ENCODE results near the gene TMEM52. TPM values are rescaled to one million over a fixed set of nuclear protein-coding genes. Genes with fewer than 3 reads are reported as not detected.

The TMEM52 gene
- total and polyA plus RNA-seq, 9 of the 15 experiments (the other 6 are each of a cell fraction or from before 2014, with no cell fraction given) = 0.37 to 22.5 (median 6.8) TPM

GRCh38 chr1:1960480-1961196 lies 41.6 kb upstream of the TMEM52 start:
- Histone ChIP-seq H3K27ac (ENCODE audit: extremely low read depth, low read depth, low read length) (no peak overlapping the region), H2AFZ (ENCODE audit: low read depth, low read length) (no peak overlapping the region), H3K4me1 (replicated peaks in 1 of 2; ENCODE audit: control insufficient read depth in 2 of 2, insufficient read depth in 2 of 2, low read length in 2 of 2) (peaks cover 0 to 27% of the 10 kb centered on the region in 2 experiments; a peak in 3 of 5 replicates), H4K20me1 (replicated peaks; ENCODE audit: control insufficient read depth, insufficient read depth, low read length) (peaks cover 13% of the 10 kb centered on the region), H3K9me1 (ENCODE audit: control insufficient read depth, insufficient read depth, low read length) (no peaks in the 10 kb centered on the region), H3K9ac (ENCODE audit: insufficient read depth in 1 of 2, low read depth in 2 of 2, low read length in 2 of 2) (0 out of 4 replicates have a peak overlapping the region, but pooled peaks of 1 of the 2 experiments have one; percentile 43), H3K4me2 (ENCODE audit: insufficient read depth, low read length) (no peak overlapping the region), H3K36me3 (ENCODE audit: control insufficient read depth, insufficient read depth, low read length) (no peaks in the 10 kb centered on the region), H3K27me3 (ENCODE audit: control insufficient read depth in 2 of 2, insufficient read depth in 2 of 2, low read length in 2 of 2) (peaks cover 68 to 92% of the 10 kb centered on the region in 2 experiments), H3K79me2 (ENCODE audit: control insufficient read depth, insufficient read depth, low read length) (no peaks in the 10 kb centered on the region), H3K9me3 (replicated peaks; ENCODE audit: control insufficient read depth, insufficient read depth, low read depth, low read length) (no peaks in the 10 kb centered on the region), H3K4me3 (no peak overlapping the region)
- no TSS peak for BruUV-seq (replicated peaks)
- intact Hi-C loops (cut with micrococcal nuclease) = loop anchor here (2.0 kb wide), 1 partner anchor 86 kb away; no protein-coding TSS in a partner anchor
- in situ Hi-C loops (cut with MboI) = loop anchor here (5.0 kb wide), 1 partner anchor 77 kb away; no protein-coding TSS in a partner anchor
- ATAC-seq (no peak), DNase-seq (ENCODE audit: extremely low read depth in 1 of 4, low spot score in 3 of 4) (no peak), FAIRE-seq (no peak)
- ChIA-PET POLR2A (interaction anchor here (0.5 to 1.7 kb wide), 5 partner anchors 9 to 132 kb away, joined by 3 to 5 read pairs (median 3); no protein-coding TSS in a partner anchor), CTCF (ENCODE audit: low intra/inter-chr PET ratio) (interaction anchor here (0.7 to 2.7 kb wide), 2 partner anchors 84 to 99 kb away, joined by 3 to 47 read pairs; no protein-coding TSS in a partner anchor)
- WGBS (ENCODE audit: insufficient coverage, low coverage, missing lambda C conversion rate) = 6% methylated on average over 17 of the region's 17 CpGs
- TF ChIP-seq SRSF9 (IDR thresholded peaks at IDR 0.05; ENCODE audit: borderline replicate concordance, low read depth, low read length) = no peak
- TF ChIP-seq RAD21 (CRISPR knock-in tag; conservative IDR thresholded peaks at IDR 0.05 in 1 of 2, IDR thresholded peaks at IDR 0.05 in 1 of 2) = no peak
- no peak for TF ChIP-seq ATF3 (IDR thresholded peaks at IDR 0.05)
- TF ChIP-seq ATF3 (CRISPR knock-in tag; conservative IDR thresholded peaks at IDR 0.05) = 0 out of 2 replicates have a peak, but pooled peaks have one; percentile 1
- no peak for TF ChIP-seq JUND (IDR thresholded peaks at IDR 0.05; ENCODE audit: borderline replicate concordance, low read depth, low read length)
- TF ChIP-seq JUND (tag; IDR thresholded peaks at IDR 0.05; ENCODE audit: borderline replicate concordance, low read depth, low read length) = no peak
- peak; percentile 56 for TF ChIP-seq MAFG (tag; conservative IDR thresholded peaks at IDR 0.05)
- TF ChIP-seq SUPT5H (IDR thresholded peaks at IDR 0.05) = no peak
- TF ChIP-seq CTBP1 (IDR thresholded peaks at IDR 0.05; ENCODE audit: borderline replicate concordance) = no peak
- no peak for TF ChIP-seq ZNF589 (CRISPR knock-in tag; IDR thresholded peaks at IDR 0.05; ENCODE audit: low read depth)
- no peak for TF ChIP-seq HMBOX1 (IDR thresholded peaks at IDR 0.05)
- no peak for TF ChIP-seq SMC3 (conservative IDR thresholded peaks at IDR 0.05; ENCODE audit: insufficient read depth, low read depth, low read length)
- TF ChIP-seq STAG1 (CRISPR knock-in tag; IDR thresholded peaks at IDR 0.05; ENCODE audit: borderline replicate concordance) = no peak
- no peak for TF ChIP-seq ZNF146 (CRISPR knock-in tag; IDR thresholded peaks at IDR 0.05; ENCODE audit: unreplicated experiment)
- no peak for TF ChIP-seq KHSRP (IDR thresholded peaks at IDR 0.05)
- TF ChIP-seq C11orf30 (IDR thresholded peaks at IDR 0.05; ENCODE audit: low read depth) = peak; percentile 65
- TF ChIP-seq NFXL1 (CRISPR knock-in tag; IDR thresholded peaks at IDR 0.05) = no peak
- no peak for TF ChIP-seq GTF2E2 (tag; IDR thresholded peaks at IDR 0.05)
- TF ChIP-seq NCOR1 (IDR thresholded peaks at IDR 0.05) = no peak
- TF ChIP-seq BRF2 (IDR thresholded peaks at IDR 0.05; ENCODE audit: borderline replicate concordance, insufficient read depth, insufficient read length) = no peak
- TF ChIP-seq ZNF764 (CRISPR knock-in tag; IDR thresholded peaks at IDR 0.05; ENCODE audit: low read depth) = no peak

Data from K562 (cell line).